Left renal cortex interstitium (tissue), 4 donors: ENCODE results near the gene HACD1. TPM values are rescaled to one million over a fixed set of nuclear protein-coding genes. Genes with fewer than 3 reads are reported as not detected.
"Not testable (repeated sequence)": the region's sequence is repeated elsewhere in the genome, so short reads cannot be mapped to it uniquely, and the experiment has no call there.

Experiments used
- DNase-seq, 4 donors: peaks; one replicate each; pipeline ENCODE4 v3.0.0-alpha.2; 2013; ENCODE audit warnings: low read depth in 4 of 4, low spot score in 2 of 4, missing footprints in 1 of 4
- polyA plus RNA-seq, 4 donors: library from polyadenylated mRNA; unstranded; fragments of 120-200 nt; gene quantifications; one replicate each; pipeline ENCODE4 v1.2.1, GENCODE V29; 2013; ENCODE audit not compliant: insufficient read length in 4 of 4

HACD1 gene
- polyA plus RNA-seq, 4 donors, result 11.1 to 15.2 (median 12.8) TPM

DNA sequence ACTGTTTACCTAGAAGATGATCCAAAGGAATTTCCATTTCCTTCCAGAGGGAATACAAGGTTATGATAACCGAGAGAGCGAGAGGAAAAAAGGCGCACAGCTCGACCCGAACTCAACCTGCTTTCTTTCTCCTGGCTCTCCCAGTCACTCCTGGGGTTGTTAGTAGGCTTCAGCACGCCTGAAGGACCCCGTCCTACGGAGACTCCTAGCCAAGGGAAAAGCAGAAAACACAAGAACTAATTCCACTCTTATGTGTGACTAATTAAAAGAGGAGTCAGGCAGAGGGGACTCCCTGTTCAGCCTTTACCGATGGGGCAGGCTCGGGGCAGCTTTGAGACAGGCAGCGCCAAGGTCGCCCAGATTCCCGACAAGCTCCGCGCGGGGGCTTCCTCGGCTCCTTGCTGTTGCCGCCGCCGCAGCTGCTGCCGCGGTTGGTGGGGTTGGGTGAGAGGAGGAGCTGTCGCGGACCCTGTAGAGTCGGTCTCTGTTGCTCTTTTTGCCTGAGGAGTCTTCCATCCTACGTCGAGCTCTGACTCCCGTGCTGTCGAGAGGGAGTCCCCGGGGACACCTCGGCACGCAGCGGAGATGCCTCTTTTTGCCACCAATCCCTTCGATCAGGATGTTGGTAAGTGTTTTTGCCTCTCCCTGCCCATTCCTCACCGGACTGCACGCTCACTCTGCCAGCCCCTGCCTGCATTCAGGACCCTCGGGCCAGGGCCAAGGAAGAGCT, 26.7 kb upstream of the HACD1 start, which contains the start of gene STAM:
TSS of gene STAM (plus strand) at position 397 of the 730 bp plus-strand sequence. CDS start at position 586, 189 bp downstream.
- peak; percentile 94 to 100 (median 96) for DNase-seq

- DNase-seq, result no peak
Observed at GRCh38 chr10:17643339-17643754, 26.2 kb upstream of the HACD1 start.

DNA sequence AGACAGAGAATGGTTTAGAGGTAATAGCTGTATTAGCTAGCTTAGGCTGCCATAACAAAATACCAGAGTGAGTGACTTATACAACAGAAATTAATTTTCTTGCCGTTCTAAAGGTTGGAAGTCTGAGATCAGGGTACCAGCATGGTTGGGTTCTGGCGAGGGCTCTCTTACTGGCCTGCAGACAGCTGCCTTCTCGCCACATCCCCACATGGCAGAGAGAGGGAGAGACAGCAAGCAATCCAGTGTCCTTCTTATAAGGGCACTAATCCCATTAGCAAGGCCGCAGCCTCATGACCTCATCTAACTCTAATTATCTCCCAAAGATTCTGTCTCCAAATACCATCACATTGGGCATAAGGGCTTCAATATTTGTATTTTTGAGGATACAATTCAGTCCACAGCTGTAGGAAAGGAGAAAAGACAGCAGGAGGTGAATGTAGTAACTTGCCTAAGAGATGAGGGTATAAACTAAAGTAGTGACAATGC, 23.2 kb upstream of the HACD1 start:
- DNase-seq, result no peak

GRCh38 chr10:17637869-17638268, 20.7 kb upstream of the HACD1 start:
- DNase-seq, result no peak

GRCh38 chr10:17633353-17633752, 16.2 kb upstream of the HACD1 start:
- no peak for DNase-seq

DNA sequence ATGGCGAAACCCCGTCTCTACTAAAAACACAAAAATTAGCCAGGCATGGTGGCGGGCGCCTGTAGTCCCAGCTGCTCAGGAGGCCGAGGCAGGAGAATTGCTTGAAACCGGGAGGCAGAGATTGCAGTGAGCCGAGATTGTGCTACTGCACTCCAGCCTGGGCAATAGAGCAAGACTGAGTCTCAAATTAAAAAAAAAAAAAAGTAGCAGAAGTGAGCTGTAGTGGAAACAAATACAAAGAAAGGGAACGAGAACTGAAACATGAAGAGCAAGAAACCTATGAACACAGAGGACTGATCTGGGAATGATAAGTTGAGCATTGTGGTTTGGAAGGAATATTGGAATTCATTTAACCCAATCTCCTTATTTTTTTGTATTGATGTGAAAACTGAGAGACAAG, 15.4 kb upstream of the HACD1 start:
- DNase-seq, result not testable (repeated sequence)

- no peak for DNase-seq
Observed at GRCh38 chr10:17626656-17627055, 9.5 kb upstream of the HACD1 start.

DNA sequence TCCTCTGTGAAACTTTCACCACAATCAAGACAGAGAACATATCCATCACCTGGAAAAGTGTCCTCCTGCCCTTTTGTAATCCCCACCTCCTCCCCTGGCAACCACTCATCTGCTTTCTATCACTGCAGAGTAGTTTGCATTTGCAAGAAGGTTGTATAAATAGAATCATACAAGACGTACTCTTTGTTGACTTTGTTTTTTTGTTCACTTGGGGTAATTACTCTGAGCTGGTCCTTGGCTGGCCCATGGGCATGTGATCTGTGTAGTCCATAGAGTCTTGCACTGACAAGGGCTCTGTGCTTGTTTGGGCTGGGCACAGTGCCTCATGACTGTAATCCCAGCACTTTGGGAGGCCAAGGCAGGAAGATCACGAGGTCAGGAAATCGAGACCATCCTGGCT, 7.8 kb upstream of the HACD1 start:
- no peak for DNase-seq

DNA sequence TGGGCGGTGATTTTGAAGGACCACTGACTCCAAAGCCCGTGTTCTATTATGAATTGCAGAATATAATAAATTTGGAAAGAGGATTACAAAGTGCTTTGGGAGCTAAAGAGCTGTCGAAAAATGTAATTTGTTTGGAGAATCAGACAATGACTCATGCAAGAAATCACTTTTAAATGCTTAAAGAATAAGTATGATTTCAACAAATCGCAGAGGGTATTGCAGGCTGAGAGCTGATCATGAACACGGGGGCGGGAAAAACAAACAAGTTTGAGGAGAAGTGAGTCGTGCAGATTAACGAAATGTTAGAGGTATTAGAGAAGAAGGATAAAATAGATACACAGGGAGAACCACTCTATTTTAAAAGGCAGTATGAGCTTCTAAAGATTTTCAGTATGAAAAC, 4.9 kb upstream of the HACD1 start:
- DNase-seq, result no peak

DNA sequence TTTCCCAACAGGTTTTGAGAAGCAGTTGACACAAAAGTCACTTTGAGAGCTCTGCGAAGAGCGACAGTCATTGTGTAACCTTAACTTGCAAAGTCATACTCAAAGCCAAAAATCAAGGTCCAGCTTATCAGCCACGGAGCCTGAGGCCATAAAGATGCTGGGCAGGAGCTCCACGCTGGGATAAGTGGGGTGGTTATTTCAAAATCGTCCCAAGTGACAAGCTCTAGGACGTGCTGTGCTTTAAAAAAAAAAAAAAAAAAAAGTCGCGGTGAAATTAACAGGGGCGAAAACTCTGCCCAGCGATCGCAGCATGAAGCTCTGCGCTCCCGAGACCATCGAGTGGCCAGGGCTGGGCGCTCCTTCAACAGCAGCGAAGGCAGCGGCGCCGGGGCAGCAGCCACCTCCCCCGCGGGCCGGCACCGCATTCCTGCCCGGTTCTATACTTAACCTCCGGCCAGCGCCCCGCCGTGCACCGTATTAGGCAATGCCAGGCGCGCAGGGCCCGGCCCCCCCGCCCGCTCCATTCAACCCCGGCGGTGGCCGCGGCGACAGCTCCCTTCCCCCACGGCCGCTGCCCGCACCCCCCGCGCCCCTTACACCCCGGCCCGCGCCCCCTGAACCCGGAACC, 657 bp downstream of the HACD1 start:
- peak; percentile 19 to 33 (median 30) for DNase-seq

DNA sequence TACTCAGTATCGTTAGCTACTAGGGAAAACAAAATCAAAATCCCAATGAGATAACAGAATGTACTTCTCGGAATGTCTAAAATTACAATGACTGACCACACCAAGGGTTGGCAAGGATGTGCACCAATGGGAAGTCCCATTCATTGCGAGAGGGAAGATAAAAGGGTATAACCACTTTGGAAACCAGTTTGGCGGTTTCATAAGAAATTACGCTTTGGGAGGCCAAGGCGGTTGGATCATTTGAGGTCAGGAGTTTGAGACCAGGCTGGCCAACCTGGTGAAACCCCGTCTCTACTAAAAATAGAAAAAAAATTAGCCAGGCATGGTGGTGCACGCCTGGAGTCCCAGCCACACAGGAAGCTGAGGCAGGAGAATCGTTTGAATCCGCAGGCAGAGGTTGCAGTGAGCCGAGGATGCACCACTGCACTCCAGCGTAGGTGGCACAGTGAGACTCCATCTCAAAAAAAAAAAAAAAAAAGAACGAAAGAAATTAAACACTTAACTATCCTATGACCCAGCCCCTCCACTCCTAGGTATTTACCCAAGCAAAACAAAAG, 7.6 kb downstream of the HACD1 start:
- DNase-seq, result no peak

DNA sequence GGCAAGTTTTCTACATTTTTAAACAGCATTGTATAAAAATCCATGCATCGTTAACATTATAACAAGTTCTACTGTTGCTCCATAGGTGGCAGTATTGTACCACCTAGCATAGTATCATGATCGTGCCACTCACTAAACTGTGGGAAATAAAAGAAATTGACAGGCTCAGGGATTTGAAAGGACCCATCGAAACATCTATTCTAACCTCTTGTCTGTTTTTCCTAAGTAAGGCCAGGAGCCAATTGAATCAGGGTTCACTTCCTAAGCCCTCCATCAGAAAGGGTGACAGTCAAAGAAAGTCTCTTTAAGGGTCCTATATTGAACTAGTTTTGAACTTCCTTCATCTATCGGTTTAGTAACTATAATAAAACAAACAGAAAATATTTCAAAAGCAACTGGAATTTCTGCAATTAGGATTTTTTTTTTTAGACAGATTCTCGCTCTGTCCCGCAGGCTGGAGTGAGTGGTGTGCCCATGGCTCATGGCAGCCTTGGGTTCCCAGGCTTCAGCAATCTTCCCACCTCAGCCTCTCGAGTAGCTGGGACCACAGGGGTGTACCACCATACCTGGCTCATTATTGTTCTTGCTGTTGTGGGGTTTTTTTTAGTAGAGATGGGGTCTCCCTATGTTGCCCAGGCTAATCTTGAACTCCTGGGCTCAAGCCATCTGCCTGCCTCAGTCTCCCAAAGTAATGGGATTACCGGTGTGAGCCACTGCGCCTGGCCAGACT, 9.4 kb downstream of the HACD1 start:
- DNase-seq, result peak in 2 of 4 donors; percentile 18 to 25

DNA sequence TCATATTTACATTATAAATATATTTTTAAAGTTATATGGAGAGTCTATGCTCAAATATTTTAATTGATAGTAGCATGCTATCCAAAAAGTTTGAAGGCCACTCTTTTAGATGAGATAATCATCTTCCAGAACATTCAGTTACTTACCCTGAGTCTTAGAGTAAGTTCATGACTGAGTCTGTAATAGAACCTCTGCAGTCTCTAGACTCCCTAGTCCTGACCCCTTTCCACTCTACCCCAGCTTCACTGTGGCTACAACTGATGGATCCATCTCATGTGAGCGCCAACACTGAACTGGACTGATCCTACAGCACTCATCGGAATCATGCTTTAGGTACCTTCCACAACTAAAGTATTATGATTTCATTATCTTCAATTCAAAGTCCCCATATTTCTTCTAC, 10.1 kb downstream of the HACD1 start:
- DNase-seq, result no peak

GRCh38 chr10:17606547-17607040, 10.6 kb downstream of the HACD1 start:
- DNase-seq, result no peak

GRCh38 chr10:17605936-17606335, 11.2 kb downstream of the HACD1 start:
- no peak for DNase-seq

GRCh38 chr10:17599089-17599488, 18.1 kb downstream of the HACD1 start:
- no peak for DNase-seq

GRCh38 chr10:17597386-17597785, 19.8 kb downstream of the HACD1 start:
- no peak for DNase-seq

GRCh38 chr10:17590969-17591645, 26.1 kb downstream of the HACD1 start:
- DNase-seq, result no peak

GRCh38 chr10:17589316-17589715, 27.9 kb downstream of the HACD1 start:
- not testable (repeated sequence) for DNase-seq

- no peak for DNase-seq
Observed at GRCh38 chr10:17588420-17588819, 28.8 kb downstream of the HACD1 start.
